Neural cell (in vitro differentiated cells): ENCODE data around the gene FOXF1. TPM values are rescaled to one million over a fixed set of nuclear protein-coding genes. Genes with fewer than 3 reads are reported as not detected.

Source experiments
- H2AFZ ChIP-seq: fragments of 200-600, 300-800 bp; sonication (generic), shearing (Covaris generic); 2 replicates; pipeline ENCODE4 v1.6.0; 2014; ENCODE audit warnings: low read depth, mild to moderate bottlenecking, antibody characterized with exemption, low read length, moderate library complexity
- H3F3A ChIP-seq: fragments of 200-600 bp; shearing (Covaris generic); 2 replicates; pipeline ENCODE4 v1.6.1; 2016; ENCODE audit warnings: mild to moderate bottlenecking, moderate library complexity, mixed read lengths, antibody characterized with exemption, low read length; ENCODE audit not compliant: insufficient read depth, poor library complexity, severe bottlenecking
- H3K27ac ChIP-seq: fragments of 200-600, 300-800 bp; sonication (generic), shearing (Covaris generic); 2 replicates; pipeline ENCODE4 v1.5.1; 2014; ENCODE audit warnings: mild to moderate bottlenecking, low read length, moderate library complexity
- H3K27me3 ChIP-seq: fragments of 300-800, 200-600 bp; sonication (generic), shearing (Covaris generic); 2 replicates; pipeline ENCODE4 v1.6.0; 2014; ENCODE audit warnings: mild to moderate bottlenecking, low read depth, low read length, moderate library complexity; ENCODE audit not compliant: insufficient read depth
- H3K36me3 ChIP-seq: fragments of 300-800, 200-600 bp; sonication (generic), shearing (Covaris generic); 2 replicates; pipeline ENCODE4 v1.5.1; 2014; ENCODE audit warnings: mild to moderate bottlenecking, antibody characterized with exemption, low read length, moderate library complexity; ENCODE audit not compliant: insufficient read depth
- H3K4me2 ChIP-seq: fragments of 300-800, 200-600 bp; sonication (generic), shearing (Covaris generic); 2 replicates; pipeline ENCODE4 v1.6.0; 2014; ENCODE audit warnings: mild to moderate bottlenecking, low read length
- H3K4me3 ChIP-seq: fragments of 300-800, 200-600 bp; sonication (generic), shearing (Covaris generic); 2 replicates; pipeline ENCODE4 v1.5.1; 2014; ENCODE audit warnings: mild to moderate bottlenecking, low read length, moderate library complexity
- H3K79me2 ChIP-seq: fragments of 200-600 bp; shearing (Covaris generic); replicated peaks from 2 replicates; pipeline ENCODE4 v1.6.0; 2014; ENCODE audit warnings: mild to moderate bottlenecking, low read length, moderate library complexity; ENCODE audit not compliant: insufficient read depth
- H3K9ac ChIP-seq: fragments of 300-800, 200-600 bp; sonication (generic), shearing (Covaris generic); 2 replicates; pipeline ENCODE4 v1.6.1; 2016; ENCODE audit warnings: mild to moderate bottlenecking, low read length, mixed read lengths
- H3K9me2 ChIP-seq: fragments of 200-600 bp; shearing (Covaris generic); 2 replicates; pipeline ENCODE4 v1.6.1; 2016; ENCODE audit warnings: mild to moderate bottlenecking, low read length, mixed read lengths; ENCODE audit not compliant: insufficient read depth
- H3K9me3 ChIP-seq: fragments of 200-600, 300-800 bp; sonication (generic), shearing (Covaris generic); 2 replicates; pipeline ENCODE4 v1.6.1; 2016; ENCODE audit warnings: mild to moderate bottlenecking, mixed run types, low read length, moderate library complexity, mixed read lengths
- H4K20me1 ChIP-seq: fragments of 200-600 bp; shearing (Covaris generic); 2 replicates; pipeline ENCODE4 v1.6.1; 2016; ENCODE audit warnings: mild to moderate bottlenecking, mixed run types; ENCODE audit not compliant: insufficient read depth
- EP300 ChIP-seq: fragments of 450-650 bp; conservative IDR thresholded peaks from 2 replicates; pipeline ENCODE4 v1.6.1; 2014; ENCODE audit warnings: antibody characterized with exemption, mild to moderate bottlenecking, moderate library complexity; ENCODE audit not compliant: poor library complexity, severe bottlenecking
- EZH2 ChIP-seq: fragments of 200-600, 300-800 bp; shearing (Covaris generic), sonication (generic); IDR thresholded peaks from 2 replicates; pipeline ENCODE4 v1.6.1; 2014; ENCODE audit warnings: antibody characterized with exemption, low read length, borderline replicate concordance, mild to moderate bottlenecking; ENCODE audit not compliant: insufficient read depth, poor library complexity, severe bottlenecking
- MXI1 ChIP-seq: fragments of 450-650 bp; conservative IDR thresholded peaks from 2 replicates; pipeline ENCODE4 v1.6.1; 2014; ENCODE audit warnings: antibody characterized with exemption, mild to moderate bottlenecking; ENCODE audit not compliant: poor library complexity, severe bottlenecking
- POLR2AphosphoS5 ChIP-seq: IDR thresholded peaks from 2 replicates; pipeline ENCODE4 v1.6.1; 2012
- RAD21 ChIP-seq: fragments of 450-650 bp; conservative IDR thresholded peaks from 2 replicates; pipeline ENCODE4 v1.6.1; 2014; ENCODE audit warnings: antibody characterized with exemption, mild to moderate bottlenecking, moderate library complexity
- SMC3 ChIP-seq: fragments of 450-650 bp; conservative IDR thresholded peaks from 2 replicates; pipeline ENCODE4 v1.6.1; 2014; ENCODE audit warnings: antibody characterized with exemption, mild to moderate bottlenecking, moderate library complexity; ENCODE audit not compliant: poor library complexity
- TAF1 ChIP-seq: IDR thresholded peaks from 2 replicates; pipeline ENCODE4 v1.6.1; 2012; ENCODE audit warnings: low read depth
- polyA plus RNA-seq: library from polyadenylated mRNA; depleted of rRNA; stranded (reverse); fragments of >200 nt; gene quantifications from 2 replicates; pipeline ENCODE4 v1.2.3, GENCODE V29; 2014
- TF ChIP-seq, protein P1 (sequence below): IDR thresholded peaks from 2 replicates; pipeline ENCODE4 v1.6.1; 2012; ENCODE audit warnings: borderline replicate concordance
- TF ChIP-seq, protein P2 (sequence below): fragments of 450-650 bp; IDR thresholded peaks from 2 replicates; pipeline ENCODE4 v1.5.1; 2014; ENCODE audit warnings: antibody characterized with exemption, mild to moderate bottlenecking, moderate library complexity; ENCODE audit not compliant: poor library complexity, severe bottlenecking

Gene FOXF1
- polyA plus RNA-seq, 1 donor from 2014 or later, result not detected

DNA sequence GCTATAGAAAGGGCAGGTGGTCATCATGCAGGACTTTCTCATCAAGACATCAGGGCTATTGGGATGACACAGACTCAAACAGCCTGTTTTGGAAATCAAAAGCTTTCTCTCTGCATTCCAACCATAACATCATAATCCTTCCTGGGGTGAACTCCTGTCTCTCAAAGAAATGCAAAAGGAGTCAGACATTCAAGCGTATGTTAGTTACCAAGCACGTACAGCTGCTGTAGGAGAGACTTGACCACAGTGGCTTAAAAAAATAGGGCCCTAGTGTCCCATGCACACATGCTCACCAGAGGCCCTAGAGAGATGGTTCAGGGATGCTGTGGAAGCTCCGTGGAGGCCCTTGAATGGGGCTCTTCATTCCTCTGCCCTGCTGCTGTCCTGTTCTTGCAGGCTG is 24.6 kb upstream of the FOXF1 start:
- Histone ChIP-seq H3K9me2 (no peaks in the 10 kb centered on the region), H3K27me3 (peaks cover 21% of the 10 kb centered on the region), H3K4me3 (no peak overlapping the region), H3K79me2 (no peaks in the 10 kb centered on the region), H2AFZ (no peak overlapping the region), H3K9me3 (peaks cover 4% of the 10 kb centered on the region), H3K36me3 (no peaks in the 10 kb centered on the region), H4K20me1 (no peaks in the 10 kb centered on the region), H3F3A (no peaks in the 10 kb centered on the region), H3K27ac (no peak overlapping the region), H3K9ac (no peak overlapping the region), H3K4me2 (no peak overlapping the region)
- TF ChIP-seq, protein P1, sequence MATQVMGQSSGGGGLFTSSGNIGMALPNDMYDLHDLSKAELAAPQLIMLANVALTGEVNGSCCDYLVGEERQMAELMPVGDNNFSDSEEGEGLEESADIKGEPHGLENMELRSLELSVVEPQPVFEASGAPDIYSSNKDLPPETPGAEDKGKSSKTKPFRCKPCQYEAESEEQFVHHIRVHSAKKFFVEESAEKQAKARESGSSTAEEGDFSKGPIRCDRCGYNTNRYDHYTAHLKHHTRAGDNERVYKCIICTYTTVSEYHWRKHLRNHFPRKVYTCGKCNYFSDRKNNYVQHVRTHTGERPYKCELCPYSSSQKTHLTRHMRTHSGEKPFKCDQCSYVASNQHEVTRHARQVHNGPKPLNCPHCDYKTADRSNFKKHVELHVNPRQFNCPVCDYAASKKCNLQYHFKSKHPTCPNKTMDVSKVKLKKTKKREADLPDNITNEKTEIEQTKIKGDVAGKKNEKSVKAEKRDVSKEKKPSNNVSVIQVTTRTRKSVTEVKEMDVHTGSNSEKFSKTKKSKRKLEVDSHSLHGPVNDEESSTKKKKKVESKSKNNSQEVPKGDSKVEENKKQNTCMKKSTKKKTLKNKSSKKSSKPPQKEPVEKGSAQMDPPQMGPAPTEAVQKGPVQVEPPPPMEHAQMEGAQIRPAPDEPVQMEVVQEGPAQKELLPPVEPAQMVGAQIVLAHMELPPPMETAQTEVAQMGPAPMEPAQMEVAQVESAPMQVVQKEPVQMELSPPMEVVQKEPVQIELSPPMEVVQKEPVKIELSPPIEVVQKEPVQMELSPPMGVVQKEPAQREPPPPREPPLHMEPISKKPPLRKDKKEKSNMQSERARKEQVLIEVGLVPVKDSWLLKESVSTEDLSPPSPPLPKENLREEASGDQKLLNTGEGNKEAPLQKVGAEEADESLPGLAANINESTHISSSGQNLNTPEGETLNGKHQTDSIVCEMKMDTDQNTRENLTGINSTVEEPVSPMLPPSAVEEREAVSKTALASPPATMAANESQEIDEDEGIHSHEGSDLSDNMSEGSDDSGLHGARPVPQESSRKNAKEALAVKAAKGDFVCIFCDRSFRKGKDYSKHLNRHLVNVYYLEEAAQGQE, result no peak
- no peak for TF ChIP-seq TAF1
- TF ChIP-seq POLR2AphosphoS5, result no peak
- no peak for TF ChIP-seq SMC3
- no peak for TF ChIP-seq EZH2
- TF ChIP-seq MXI1, result no peak
- TF ChIP-seq, protein P2, sequence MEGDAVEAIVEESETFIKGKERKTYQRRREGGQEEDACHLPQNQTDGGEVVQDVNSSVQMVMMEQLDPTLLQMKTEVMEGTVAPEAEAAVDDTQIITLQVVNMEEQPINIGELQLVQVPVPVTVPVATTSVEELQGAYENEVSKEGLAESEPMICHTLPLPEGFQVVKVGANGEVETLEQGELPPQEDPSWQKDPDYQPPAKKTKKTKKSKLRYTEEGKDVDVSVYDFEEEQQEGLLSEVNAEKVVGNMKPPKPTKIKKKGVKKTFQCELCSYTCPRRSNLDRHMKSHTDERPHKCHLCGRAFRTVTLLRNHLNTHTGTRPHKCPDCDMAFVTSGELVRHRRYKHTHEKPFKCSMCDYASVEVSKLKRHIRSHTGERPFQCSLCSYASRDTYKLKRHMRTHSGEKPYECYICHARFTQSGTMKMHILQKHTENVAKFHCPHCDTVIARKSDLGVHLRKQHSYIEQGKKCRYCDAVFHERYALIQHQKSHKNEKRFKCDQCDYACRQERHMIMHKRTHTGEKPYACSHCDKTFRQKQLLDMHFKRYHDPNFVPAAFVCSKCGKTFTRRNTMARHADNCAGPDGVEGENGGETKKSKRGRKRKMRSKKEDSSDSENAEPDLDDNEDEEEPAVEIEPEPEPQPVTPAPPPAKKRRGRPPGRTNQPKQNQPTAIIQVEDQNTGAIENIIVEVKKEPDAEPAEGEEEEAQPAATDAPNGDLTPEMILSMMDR, result no peak
- no peak for TF ChIP-seq RAD21
- no peak for TF ChIP-seq EP300

DNA sequence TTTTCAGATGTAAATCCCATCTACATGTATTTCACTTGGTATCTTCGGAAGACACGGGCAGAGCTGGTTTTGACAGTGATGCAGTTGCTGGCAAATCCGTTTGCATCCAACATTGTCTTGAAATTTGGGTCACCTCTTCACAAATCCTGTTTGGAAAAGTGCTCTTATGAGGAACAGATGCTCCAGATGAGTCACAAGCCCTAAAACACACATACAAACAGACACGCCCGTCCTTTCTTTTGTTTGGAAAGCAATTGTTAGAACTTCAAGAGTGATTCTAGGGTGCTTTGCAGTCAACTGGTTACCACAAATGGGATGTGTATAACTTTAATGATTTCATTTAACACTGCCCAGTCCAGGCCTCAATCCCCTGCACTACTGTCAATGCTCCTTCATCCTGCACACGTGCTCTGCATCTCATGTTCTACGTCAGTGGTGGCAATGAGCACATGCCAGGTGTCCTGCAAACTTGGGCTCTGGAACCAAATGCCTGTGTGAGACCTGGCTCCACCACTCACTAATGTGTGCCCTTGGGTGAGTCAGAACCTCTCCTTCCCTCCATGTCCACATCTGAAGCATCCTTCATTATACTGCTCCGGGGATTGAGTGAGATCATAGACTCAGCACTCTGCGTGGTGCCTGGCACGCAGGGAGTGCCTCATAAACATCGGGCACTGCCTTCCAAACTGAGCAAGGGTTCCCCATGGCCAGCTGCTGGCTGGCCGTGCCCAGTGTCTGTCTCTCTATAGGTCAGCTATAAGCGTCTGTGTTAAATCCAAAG is 19.3 kb upstream of the FOXF1 start:
- no peak overlapping the region for H3K4me3 ChIP-seq

More for the DNA sequence above, 19.3 kb upstream of the FOXF1 start:
- H3K4me2 ChIP-seq, result no peak overlapping the region
- peaks cover 69% of the 10 kb centered on the region for H3K27me3 ChIP-seq
- H3K9me3 ChIP-seq, result no peaks in the 10 kb centered on the region
- no peak overlapping the region for H3K27ac ChIP-seq
- H3F3A ChIP-seq, result no peaks in the 10 kb centered on the region
- H3K79me2 ChIP-seq, result no peaks in the 10 kb centered on the region
- no peaks in the 10 kb centered on the region for H3K9me2 ChIP-seq
- no peaks in the 10 kb centered on the region for H3K36me3 ChIP-seq
- TF ChIP-seq RAD21 (no peak), POLR2AphosphoS5 (no peak), TAF1 (no peak), SMC3 (no peak), MXI1 (no peak), EZH2 (no peak), EP300 (no peak)
- TF ChIP-seq, protein P2, result no peak
- TF ChIP-seq, protein P1, result no peak
- no peak overlapping the region for H2AFZ ChIP-seq
- H4K20me1 ChIP-seq, result no peaks in the 10 kb centered on the region
- no peak overlapping the region for H3K9ac ChIP-seq
